ENCODE measurements around the gene FAM171A1. TPM values are rescaled to one million over a fixed set of nuclear protein-coding genes. Genes with fewer than 3 reads are reported as not detected.
"Not testable (repeated sequence)": the region's sequence is repeated elsewhere in the genome, so short reads cannot be mapped to it uniquely, and the experiment has no call there.

Gene FAM171A1
- total RNA-seq, 1 donor from 2014 or later: 51.9 TPM

GRCh38 chr10:15278786-15279185 lies 92.3 kb downstream of the FAM171A1 start:
- Mint-ChIP-seq H3K27me3 (ENCODE audit: low read depth, unreplicated experiment) (no peaks in the 10 kb centered on the region), H3K4me3 (ENCODE audit: unreplicated experiment) (no peak overlapping the region), H3K36me3 (ENCODE audit: low read depth, unreplicated experiment) (peaks cover 37% of the 10 kb centered on the region), H3K4me1 (ENCODE audit: low read depth, unreplicated experiment) (peaks cover 2% of the 10 kb centered on the region), H3K27ac (ENCODE audit: unreplicated experiment) (no peak overlapping the region), H3K9me3 (ENCODE audit: unreplicated experiment) (no peaks in the 10 kb centered on the region)
- H3K27me3 ChIP-seq (ENCODE audit: insufficient read depth, low read length): no peaks in the 10 kb centered on the region
- H2AFZ ChIP-seq (ENCODE audit: low read depth, low read length): no peak overlapping the region
- FAIRE-seq (no peak), DNase-seq (ENCODE audit: low read depth) (no peak)
- H3K9ac ChIP-seq (ENCODE audit: low read length): no peak overlapping the region
- H4K20me1 ChIP-seq (ENCODE audit: insufficient read depth, low read length): peaks cover 10% of the 10 kb centered on the region
- no peak overlapping the region for H3K27ac ChIP-seq (ENCODE audit: low read depth, low read length)
- H3K4me1 ChIP-seq (ENCODE audit: insufficient read depth, low read length): no peaks in the 10 kb centered on the region
- no peaks in the 10 kb centered on the region for H3K9me3 ChIP-seq (ENCODE audit: insufficient read depth, low read depth, low read length)
- no peak for TF ChIP-seq EZH2 (IDR thresholded peaks at IDR 0.05; ENCODE audit: insufficient read depth, low read length)
- no peak for TF ChIP-seq CTCF (IDR thresholded peaks at IDR 0.05; ENCODE audit: insufficient read depth, low read depth, low read length)
- H3K79me2 ChIP-seq (ENCODE audit: insufficient read depth, low read length): no peaks in the 10 kb centered on the region
- H3K4me2 ChIP-seq (ENCODE audit: low read length): no peak overlapping the region
- H3K4me3 ChIP-seq (ENCODE audit: insufficient read depth, low read depth, low read length): no peak overlapping the region
- H3K36me3 ChIP-seq (ENCODE audit: insufficient read depth, low read length): peaks cover 23% of the 10 kb centered on the region

GRCh38 chr10:15276039-15276438 lies 95.0 kb downstream of the FAM171A1 start:
- not testable (repeated sequence) for H4K20me1 ChIP-seq (ENCODE audit: insufficient read depth, low read length); H3K4me3 Mint-ChIP-seq (ENCODE audit: unreplicated experiment); H3K9me3 ChIP-seq (ENCODE audit: insufficient read depth, low read depth, low read length); H3K27me3 Mint-ChIP-seq (ENCODE audit: low read depth, unreplicated experiment); H3K4me1 ChIP-seq (ENCODE audit: insufficient read depth, low read length); DNase-seq (ENCODE audit: low read depth); H3K4me2 ChIP-seq (ENCODE audit: low read length); FAIRE-seq; H3K27ac ChIP-seq (ENCODE audit: low read depth, low read length); H3K9ac ChIP-seq (ENCODE audit: low read length); H3K79me2 ChIP-seq (ENCODE audit: insufficient read depth, low read length); H3K4me3 ChIP-seq (ENCODE audit: insufficient read depth, low read depth, low read length); H2AFZ ChIP-seq (ENCODE audit: low read depth, low read length); H3K27me3 ChIP-seq (ENCODE audit: insufficient read depth, low read length); H3K9me3 Mint-ChIP-seq (ENCODE audit: unreplicated experiment)
- Mint-ChIP-seq H3K4me1 (ENCODE audit: low read depth, unreplicated experiment) (peaks cover 15% of the 10 kb centered on the region), H3K27ac (ENCODE audit: unreplicated experiment) (peak overlapping the region; percentile 34), H3K36me3 (ENCODE audit: low read depth, unreplicated experiment) (peaks cover 31% of the 10 kb centered on the region)
- H3K36me3 ChIP-seq (ENCODE audit: insufficient read depth, low read length): peaks cover 12% of the 10 kb centered on the region

- not testable (repeated sequence) for DNase-seq (ENCODE audit: low read depth); FAIRE-seq; H2AFZ ChIP-seq (ENCODE audit: low read depth, low read length); H3K4me3 ChIP-seq (ENCODE audit: insufficient read depth, low read depth, low read length); H3K27ac Mint-ChIP-seq (ENCODE audit: unreplicated experiment); H3K79me2 ChIP-seq (ENCODE audit: insufficient read depth, low read length); H3K27me3 ChIP-seq (ENCODE audit: insufficient read depth, low read length); H3K9ac ChIP-seq (ENCODE audit: low read length); H3K27me3 Mint-ChIP-seq (ENCODE audit: low read depth, unreplicated experiment); H3K4me3 Mint-ChIP-seq (ENCODE audit: unreplicated experiment); H4K20me1 ChIP-seq (ENCODE audit: insufficient read depth, low read length); H3K4me1 ChIP-seq (ENCODE audit: insufficient read depth, low read length); H3K27ac ChIP-seq (ENCODE audit: low read depth, low read length); H3K36me3 ChIP-seq (ENCODE audit: insufficient read depth, low read length); H3K9me3 ChIP-seq (ENCODE audit: insufficient read depth, low read depth, low read length); H3K4me2 ChIP-seq (ENCODE audit: low read length)
- Mint-ChIP-seq H3K36me3 (ENCODE audit: low read depth, unreplicated experiment) (peaks cover 50% of the 10 kb centered on the region), H3K4me1 (ENCODE audit: low read depth, unreplicated experiment) (peaks cover 13% of the 10 kb centered on the region), H3K9me3 (ENCODE audit: unreplicated experiment) (peaks cover 13% of the 10 kb centered on the region)
Observed at GRCh38 chr10:15269838-15270237, 101.3 kb downstream of the FAM171A1 start.

GRCh38 chr10:15267496-15267895 lies 103.6 kb downstream of the FAM171A1 start:
- no peaks in the 10 kb centered on the region for H3K27me3 ChIP-seq (ENCODE audit: insufficient read depth, low read length)
- DNase-seq (ENCODE audit: low read depth) (no peak), FAIRE-seq (no peak)
- no peak overlapping the region for H3K4me3 ChIP-seq (ENCODE audit: insufficient read depth, low read depth, low read length)
- no peak overlapping the region for H3K9ac ChIP-seq (ENCODE audit: low read length)
- H4K20me1 ChIP-seq (ENCODE audit: insufficient read depth, low read length): peaks cover 9% of the 10 kb centered on the region
- H2AFZ ChIP-seq (ENCODE audit: low read depth, low read length): no peak overlapping the region
- Mint-ChIP-seq H3K27ac (ENCODE audit: unreplicated experiment) (no peak overlapping the region), H3K4me1 (ENCODE audit: low read depth, unreplicated experiment) (peaks cover 1% of the 10 kb centered on the region), H3K4me3 (ENCODE audit: unreplicated experiment) (no peak overlapping the region), H3K36me3 (ENCODE audit: low read depth, unreplicated experiment) (peaks cover 40% of the 10 kb centered on the region), H3K27me3 (ENCODE audit: low read depth, unreplicated experiment) (no peaks in the 10 kb centered on the region), H3K9me3 (ENCODE audit: unreplicated experiment) (peaks cover 13% of the 10 kb centered on the region)
- no peaks in the 10 kb centered on the region for H3K79me2 ChIP-seq (ENCODE audit: insufficient read depth, low read length)
- TF ChIP-seq CTCF (IDR thresholded peaks at IDR 0.05; ENCODE audit: insufficient read depth, low read depth, low read length) (no peak), EZH2 (IDR thresholded peaks at IDR 0.05; ENCODE audit: insufficient read depth, low read length) (no peak)
- H3K4me2 ChIP-seq (ENCODE audit: low read length): no peak overlapping the region
- peaks cover 7% of the 10 kb centered on the region for H3K36me3 ChIP-seq (ENCODE audit: insufficient read depth, low read length)
- no peaks in the 10 kb centered on the region for H3K4me1 ChIP-seq (ENCODE audit: insufficient read depth, low read length)
- no peak overlapping the region for H3K27ac ChIP-seq (ENCODE audit: low read depth, low read length)
- no peaks in the 10 kb centered on the region for H3K9me3 ChIP-seq (ENCODE audit: insufficient read depth, low read depth, low read length)

All from astrocyte (in vitro differentiated cells and primary cell).